Measurements from ENCODE around the gene TNFSF13.
A peak's percentile ranks its signal among the peaks of the same experiment; 100 is the strongest.

DNA sequence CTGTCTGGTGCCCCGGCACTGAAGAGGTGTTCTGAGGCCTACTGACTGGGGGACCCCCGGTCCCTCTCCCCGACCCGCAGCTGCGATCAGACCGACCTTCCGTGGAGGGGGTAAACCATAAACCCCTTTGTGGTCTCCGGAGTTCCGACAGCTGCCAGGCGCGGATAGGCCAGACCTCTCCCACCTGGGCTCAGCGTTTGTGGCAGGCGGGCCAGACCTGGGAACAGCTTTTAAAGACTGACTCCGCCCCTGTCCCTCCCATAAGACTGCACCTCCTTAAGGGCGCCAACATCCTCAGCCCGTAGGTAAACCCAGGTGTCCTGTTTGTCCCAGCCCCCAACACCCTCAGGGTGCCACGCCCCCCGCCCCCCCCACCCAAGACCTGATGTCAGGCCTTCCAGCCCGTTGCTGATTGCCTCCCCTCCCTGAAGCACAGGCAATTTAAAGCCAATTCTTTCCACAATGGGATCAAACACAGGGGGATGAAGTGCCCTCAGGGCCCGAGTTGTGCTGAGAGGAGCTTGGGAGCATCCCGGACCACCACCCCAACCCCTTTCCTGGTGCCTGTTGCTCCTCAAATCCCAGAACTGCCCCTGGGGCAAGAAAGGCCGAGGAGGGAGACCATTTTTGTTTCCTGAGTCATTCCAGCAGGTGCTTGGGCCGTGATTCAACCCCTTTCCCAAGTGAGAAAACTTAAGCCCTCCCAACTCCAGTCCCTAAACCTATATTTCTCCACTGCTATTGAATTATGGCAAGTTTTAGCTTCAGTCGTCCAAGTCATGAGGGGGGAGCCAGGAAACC lies 31.5 kb downstream of the TNFSF13 start, which contains the start of gene SOX15:
- no peak for TF ChIP-seq CTCF (IDR thresholded peaks at IDR 0.05)
- no peak for TF ChIP-seq POLR2AphosphoS5 (IDR thresholded peaks at IDR 0.05)
- peak in 1 of 2 donors; percentile 23 for TF ChIP-seq POLR2A (IDR thresholded peaks at IDR 0.05)
- TF ChIP-seq EP300 (IDR thresholded peaks at IDR 0.05): no peak

Data from suprapubic skin (tissue), 4 donors.